NCI-H187 (cell line): ENCODE results near the gene ASAP2.

ENCODE experiments used
- DNase-seq, 2 experiments: peaks; one replicate each; lab custom pipeline; 2025; lab: John Stamatoyannopoulos, UW

Gene ASAP2

GRCh38 chr2:9184361-9184760 lies 22.3 kb upstream of the ASAP2 start:
- no peak for DNase-seq

- DNase-seq = no peak
These were observed 18.9 kb upstream of the ASAP2 start for GRCh38 chr2:9187620-9188214.

GRCh38 chr2:9188823-9189222 lies 17.8 kb upstream of the ASAP2 start:
- no peak for DNase-seq

- no peak for DNase-seq
These were observed 16.7 kb upstream of the ASAP2 start for GRCh38 chr2:9189901-9190300.

DNA sequence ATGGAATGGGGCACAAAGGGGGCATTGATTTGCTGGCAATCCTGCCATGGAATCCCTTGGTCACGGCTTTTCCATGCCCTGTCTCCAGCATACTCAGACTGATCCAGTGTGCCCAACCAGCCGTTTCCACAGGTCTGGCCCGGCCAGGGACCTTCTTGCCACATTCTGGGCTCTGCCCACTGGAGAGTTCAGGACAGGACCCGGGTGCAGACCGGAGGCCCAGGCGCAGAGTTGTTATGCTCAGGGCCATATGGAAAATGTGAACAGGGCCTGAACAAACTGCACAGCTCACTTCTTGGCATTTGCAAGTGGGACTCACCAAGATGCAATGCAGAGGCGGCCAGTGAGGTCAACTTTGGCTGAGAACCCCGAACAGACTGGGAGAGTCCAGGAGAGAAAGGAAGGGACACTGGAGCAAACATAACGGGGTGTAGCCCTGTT lies 15.6 kb upstream of the ASAP2 start:
- no peak for DNase-seq

GRCh38 chr2:9192712-9193111 lies 13.9 kb upstream of the ASAP2 start:
- no peak for DNase-seq

DNA sequence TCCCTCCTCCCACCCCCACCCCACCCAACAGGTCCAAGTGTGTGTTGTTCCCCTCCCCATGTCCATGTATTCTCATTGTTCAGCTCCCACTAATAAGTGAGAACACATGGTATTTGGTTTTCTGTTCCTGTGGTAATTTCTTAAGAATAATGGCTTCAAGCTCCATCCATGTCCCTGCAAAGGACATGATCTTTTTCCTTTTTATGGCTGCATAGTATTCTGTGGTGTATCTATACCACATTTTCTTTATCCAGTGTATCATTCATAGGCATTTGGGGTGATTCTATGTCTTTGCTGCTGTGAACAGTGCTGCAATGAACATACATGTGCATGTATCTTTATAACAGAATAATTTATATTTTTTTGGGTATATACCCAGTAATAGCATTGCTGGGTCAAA lies 12.3 kb upstream of the ASAP2 start:
- DNase-seq = no peak

DNA sequence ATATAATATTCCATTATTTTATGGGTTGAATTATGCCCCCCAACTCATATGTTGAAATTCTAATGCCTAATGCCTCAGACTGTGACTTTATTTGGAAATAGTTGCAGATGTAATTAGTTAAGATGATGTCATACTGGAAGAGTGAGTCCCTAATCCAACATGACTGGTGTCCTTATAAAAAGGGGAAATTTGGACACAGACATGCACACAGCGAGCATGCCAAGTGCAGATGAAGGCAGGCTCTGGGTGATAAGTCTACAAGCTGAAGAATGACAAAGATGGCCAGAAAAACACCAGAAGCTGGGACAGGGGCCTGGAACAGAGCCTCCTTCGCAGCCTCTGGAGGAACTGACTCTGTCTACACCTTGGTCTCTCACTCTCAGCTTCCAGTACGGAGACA lies 10.0 kb upstream of the ASAP2 start:
- no peak for DNase-seq

DNA sequence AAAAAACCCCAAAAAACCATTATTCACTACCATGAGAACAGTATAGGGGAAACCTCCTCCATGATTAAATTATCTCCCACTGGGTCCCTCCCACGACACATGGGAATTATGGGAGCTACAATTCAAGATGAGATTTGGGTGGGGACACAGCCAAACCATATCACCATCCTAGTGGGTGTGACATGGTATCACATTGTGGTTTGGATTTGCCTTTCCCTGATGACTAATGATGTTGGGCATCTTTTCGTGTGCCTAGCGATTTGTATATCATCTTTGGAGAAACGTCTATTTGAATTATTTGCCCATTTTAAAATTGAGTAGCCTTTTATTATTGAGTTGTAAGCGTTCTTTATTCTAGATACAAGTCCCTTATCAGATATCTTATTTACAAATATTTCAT lies 8.7 kb upstream of the ASAP2 start:
- DNase-seq = no peak

DNA sequence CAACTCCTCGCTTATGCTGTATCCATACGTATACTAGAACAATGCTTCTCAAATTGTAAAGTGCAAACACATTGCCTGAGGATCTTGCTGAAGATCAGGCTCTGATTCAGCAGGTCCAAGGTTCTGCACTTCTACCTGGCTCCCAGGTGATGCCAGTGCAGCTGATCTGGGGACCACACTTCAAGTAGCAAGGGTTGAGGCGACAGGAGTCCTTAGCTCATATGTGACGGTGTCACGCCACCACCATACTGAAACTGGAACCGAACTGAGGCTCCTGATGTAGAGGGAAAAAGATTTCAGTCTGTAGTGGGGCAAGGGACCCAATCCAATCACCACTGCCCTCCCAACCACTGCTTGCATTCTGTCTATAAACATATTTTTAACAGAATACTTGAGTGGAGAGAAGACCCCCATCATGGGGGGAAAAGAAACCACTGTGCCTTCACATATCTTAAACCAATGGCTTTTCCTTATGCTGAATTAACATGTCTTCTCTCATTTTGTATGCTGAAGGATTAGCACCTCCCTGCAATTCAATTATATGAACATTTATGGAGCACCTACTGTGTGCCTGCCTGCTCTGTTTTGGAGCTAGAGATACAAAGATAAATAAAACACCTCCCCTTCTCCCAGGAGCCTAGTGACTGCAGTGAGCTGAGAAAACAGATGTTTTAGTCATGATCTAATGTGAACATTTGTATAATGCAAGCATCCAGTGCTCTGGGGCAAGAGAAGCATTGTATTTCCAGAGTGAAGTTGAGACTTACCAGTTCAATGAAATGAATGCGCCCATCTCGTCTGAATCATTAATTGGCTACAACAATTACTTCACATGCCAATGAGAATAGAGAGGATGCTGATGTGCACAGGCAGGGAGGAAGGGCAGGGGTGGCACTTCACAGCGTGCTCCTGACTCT lies 6.6 kb upstream of the ASAP2 start:
- no peak for DNase-seq

- no peak for DNase-seq
These were observed 6.0 kb upstream of the ASAP2 start for GRCh38 chr2:9200633-9201015.

GRCh38 chr2:9201185-9201891 lies 5.3 kb upstream of the ASAP2 start:
- DNase-seq = no peak

- DNase-seq = no peak
These were observed 3.6 kb upstream of the ASAP2 start for GRCh38 chr2:9203006-9203405.

DNA sequence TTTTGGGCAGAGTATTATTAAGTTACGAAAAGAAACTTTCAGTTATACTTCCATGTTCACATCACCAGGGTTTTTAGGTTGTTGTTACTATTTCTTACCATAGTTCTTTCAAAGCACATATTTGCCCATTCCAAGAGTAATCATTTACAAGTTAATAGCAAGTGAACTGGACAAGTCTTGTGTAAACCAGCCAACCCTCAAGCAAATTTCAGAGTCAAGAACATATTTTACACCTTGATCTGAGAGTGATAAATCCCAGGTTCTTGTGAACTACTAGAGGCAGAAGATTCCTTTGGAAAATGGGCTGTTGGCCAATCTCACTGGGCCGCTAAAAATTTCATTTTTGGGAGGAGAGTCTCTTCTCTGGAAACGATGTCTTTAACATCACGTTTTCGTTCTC lies 2.7 kb upstream of the ASAP2 start:
- DNase-seq = no peak

GRCh38 chr2:9204939-9205338 lies 1.7 kb upstream of the ASAP2 start:
- DNase-seq = no peak

- DNase-seq = no peak
These were observed 1.1 kb upstream of the ASAP2 start for GRCh38 chr2:9205486-9205885.

- no peak for DNase-seq
These were observed 504 bp downstream of the ASAP2 start for GRCh38 chr2:9206991-9207640.

DNA sequence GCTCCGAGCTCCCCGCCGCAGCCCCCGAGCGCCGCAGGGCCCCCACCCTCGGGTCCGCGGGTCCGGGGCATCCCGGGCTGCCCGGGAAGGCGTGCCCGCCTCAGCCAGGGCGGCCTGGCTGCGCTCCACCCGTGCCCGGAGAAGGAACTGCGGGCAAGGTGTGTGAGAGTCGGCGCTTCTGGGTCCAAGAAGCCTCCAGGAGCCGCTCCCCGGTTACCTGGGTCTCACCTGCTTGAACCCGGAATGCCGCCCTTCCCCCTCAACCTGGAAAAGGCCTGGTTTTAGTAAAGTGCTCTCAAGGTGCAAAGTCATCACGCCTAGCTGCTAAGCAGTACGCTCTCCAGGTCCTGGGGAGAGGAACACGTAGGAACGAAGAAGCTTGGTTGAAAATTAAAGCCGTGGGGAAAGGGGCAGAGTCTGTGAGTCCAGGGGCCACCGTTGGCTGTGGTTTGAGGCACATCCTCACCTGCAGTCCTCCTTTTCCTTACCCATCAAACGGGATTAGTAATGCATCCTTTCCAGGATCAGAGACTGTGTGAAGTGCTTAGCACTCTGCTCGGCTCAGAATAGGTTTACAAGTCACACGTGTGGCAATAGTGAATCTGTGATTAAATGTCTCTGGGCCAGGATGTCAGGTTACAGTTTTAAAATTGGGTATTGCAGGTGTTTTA lies 1.2 kb downstream of the ASAP2 start:
- peak; percentile 49 to 52 for DNase-seq

DNA sequence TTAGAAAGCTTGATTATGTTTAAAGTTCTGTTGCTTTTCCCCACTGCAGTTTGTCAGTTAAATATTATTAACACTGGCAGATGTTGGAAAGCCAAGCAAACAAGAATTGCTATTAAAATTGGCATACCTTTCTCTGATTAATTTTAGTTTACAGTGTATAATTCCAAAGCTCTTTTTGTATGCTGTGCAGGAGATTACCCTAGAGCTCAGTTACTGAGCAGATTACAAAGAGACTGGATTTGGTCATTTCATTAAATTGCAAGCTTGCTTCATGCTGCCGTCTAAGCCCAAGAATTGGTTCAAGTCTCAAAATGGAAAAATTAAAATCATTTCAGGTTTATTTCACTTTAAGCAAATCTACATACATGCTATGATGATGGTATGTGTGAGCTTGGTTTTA lies 2.3 kb downstream of the ASAP2 start:
- no peak for DNase-seq

DNA sequence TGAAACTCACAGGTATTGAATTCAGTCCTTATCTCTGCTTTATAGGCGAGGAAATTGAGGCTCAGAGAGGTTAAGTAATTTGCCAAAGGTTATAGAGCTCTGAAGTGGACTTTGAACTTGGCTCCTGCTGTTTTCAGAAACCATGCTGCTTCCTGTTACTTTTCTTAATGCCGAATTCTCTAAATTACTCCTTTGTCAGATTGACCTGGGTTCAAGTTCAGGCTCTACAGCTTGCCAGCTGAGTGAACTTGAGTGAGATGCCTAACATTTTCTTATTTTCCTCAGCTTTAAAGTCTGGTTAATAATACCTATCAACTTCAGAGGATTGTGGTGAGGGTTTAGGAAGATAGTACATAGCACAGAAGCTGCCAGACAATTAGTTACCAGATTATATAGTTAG lies 3.4 kb downstream of the ASAP2 start:
- no peak for DNase-seq

DNA sequence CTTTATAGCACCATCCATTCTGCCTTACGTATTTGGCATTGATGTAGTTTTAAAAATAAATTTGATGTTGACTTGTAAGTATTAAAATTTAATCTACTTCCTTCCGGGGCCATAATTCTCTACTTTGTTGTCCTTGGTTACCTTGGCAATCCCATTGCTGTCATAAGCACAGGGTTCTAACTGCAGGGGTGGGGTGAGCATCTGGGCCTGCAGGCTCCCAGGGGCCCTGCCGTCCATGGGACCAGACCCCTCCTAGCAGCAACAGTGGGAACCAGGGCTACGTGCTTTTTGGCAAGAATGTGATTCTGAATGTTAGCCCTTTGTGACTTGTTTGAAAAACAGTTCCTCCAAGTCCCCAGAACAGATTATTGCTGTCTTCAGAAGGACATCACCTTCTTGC lies 4.9 kb downstream of the ASAP2 start:
- no peak for DNase-seq
